ENCODE measurements around the gene TICAM2. TPM values are rescaled to one million over a fixed set of nuclear protein-coding genes. Genes with fewer than 3 reads are reported as not detected.

Gene TICAM2
- 0.32 and 2.6 TPM in 2 replicates for total RNA-seq (2011; cell fraction: chromatin; rRNA removed; ENCODE audit: low replicate concordance)
- 0.26 and 0.33 TPM in 2 replicates for total RNA-seq (2011; cell fraction: nucleolus; rRNA removed)
- total RNA-seq (2011; cell fraction: nucleoplasm; rRNA removed) = 0.95 and 2.5 TPM in 2 replicates
- 0.41 and 0.69 TPM in 2 replicates for total RNA-seq (2014; rRNA removed)
- total RNA-seq (2014; rRNA removed; fragmentation: Illumina TruSeq; extraction: Trizol) = 0.98 TPM in 1 of 2 replicates, not detected in the other
- total RNA-seq (2015; rRNA removed; fragmentation: Illumina TruSeq; extraction: Trizol) = 1.2 and 2.2 TPM in 2 replicates
- 1.7 and 2.1 TPM in 2 replicates for total RNA-seq (2021)
- polyA plus RNA-seq (2011; rRNA removed) = 0.17 TPM in 1 of 2 replicates, not detected in the other
- 0.01 and 0.03 TPM in 2 replicates for polyA plus RNA-seq (2011; cell fraction: cytosol; rRNA removed)
- 0.20 and 0.35 TPM in 2 replicates for polyA plus RNA-seq (2011; cell fraction: nucleus; rRNA removed)
- polyA plus RNA-seq (2012) = 1.1 and 1.2 TPM in 2 replicates
- polyA plus RNA-seq (2014; fragmentation: Illumina TruSeq; extraction: Trizol) = 1.8 TPM in 1 of 2 replicates, not detected in the other
- 1 to 10 TPM in 1 of 2 experiments, under 1 TPM in 1; 0.93 to 1.6 TPM for polyA plus RNA-seq (2014; fragmentation: Nextera tagmentation; extraction: Ambion mirVana)
- 0.15 and 0.38 TPM in 2 replicates for polyA plus RNA-seq (2014; rRNA removed)
- polyA minus RNA-seq (2011; rRNA and poly(A)+ RNA removed) = 0.07 TPM in 1 of 2 replicates, not detected in the other
- polyA minus RNA-seq (2011; cell fraction: cytosol; rRNA and poly(A)+ RNA removed) = not detected in 2 replicates
- 0.81 and 2.2 TPM in 2 replicates for polyA minus RNA-seq (2011; cell fraction: nucleus; rRNA and poly(A)+ RNA removed)
- Bru-seq, nascent RNA = percentile 66 among the genes with signal in this experiment
- percentile 75 among the genes with signal in this experiment for BruChase-seq, experiment 1, labeled RNA remaining after a 2-hour chase
- percentile 72 among the genes with signal in this experiment for BruChase-seq, experiment 2, labeled RNA remaining after a 6-hour chase
- long read RNA-seq, experiment 1, partial matches to known transcripts = 0 of 9 reads
- long read RNA-seq, experiment 1, other reads (novel, unspliced or antisense) = 7 of 9 reads
- long read RNA-seq, experiment 2 = 0 reads
- long read RNA-seq, experiment 3, partial matches to known transcripts = 0 of 1 reads
- long read RNA-seq, experiment 3, other reads (novel, unspliced or antisense) = 1 of 1 reads

- Histone ChIP-seq H3K27ac (ENCODE audit: extremely low read depth, low read depth, low read length) (peak within 1 kb of the TSS; percentile 76), H3K9me1 (ENCODE audit: control insufficient read depth, insufficient read depth, low read length) (no peaks in the 10 kb centered on the region), H3K4me1 (replicated peaks in 1 of 2; ENCODE audit: control insufficient read depth in 2 of 2, insufficient read depth in 2 of 2, low read length in 2 of 2) (peaks cover 3 to 8% of the 10 kb centered on the region in 2 experiments; a peak in 2 of 5 replicates), H3K9me3 (replicated peaks; ENCODE audit: control insufficient read depth, insufficient read depth, low read depth, low read length) (no peaks in the 10 kb centered on the region), H3K27me3 (ENCODE audit: control insufficient read depth in 2 of 2, insufficient read depth in 2 of 2, low read length in 2 of 2) (no peaks in the 10 kb centered on the region), H3K4me3 (peak within 1 kb of the TSS; percentile 43), H4K20me1 (replicated peaks; ENCODE audit: control insufficient read depth, insufficient read depth, low read length) (no peaks in the 10 kb centered on the region), H3K4me2 (ENCODE audit: insufficient read depth, low read length) (peak within 1 kb of the TSS; percentile 54), H3K9ac (ENCODE audit: insufficient read depth in 1 of 2, low read depth in 2 of 2, low read length in 2 of 2) (peak within 1 kb of the TSS; percentile 55 to 88), H3K79me2 (ENCODE audit: control insufficient read depth, insufficient read depth, low read length) (0 out of 3 replicates have a peak, but pooled peaks cover 10% of the 10 kb centered on the region), H3K36me3 (ENCODE audit: control insufficient read depth, insufficient read depth, low read length) (peaks cover 25% of the 10 kb centered on the region; the same call in 2 of the 3 replicates), H2AFZ (ENCODE audit: low read depth, low read length) (peak within 1 kb of the TSS; percentile 79)
- WGBS (ENCODE audit: insufficient coverage, low coverage, missing lambda C conversion rate) = 23% methylated on average over 29 of the region's 71 CpGs
- in situ Hi-C loops (cut with MboI) = no loop called here
- FAIRE-seq (peak; percentile 71), ATAC-seq (peak; percentile 92), DNase-seq (ENCODE audit: extremely low read depth in 1 of 4, low spot score in 3 of 4) (peak; percentile 47 to 72 (median 60))
- POLR2A ChIA-PET = interaction anchor here (0.6 to 0.9 kb wide), 4 partner anchors 9 to 52 kb away, joined by 3 to 4 read pairs (median 3); no protein-coding TSS in a partner anchor
- intact Hi-C loops (cut with micrococcal nuclease) = no loop called here
- CTCF ChIA-PET (ENCODE audit: low intra/inter-chr PET ratio) = no interaction called here
- no TSS peak for BruUV-seq (replicated peaks)
- TF ChIP-seq ZNF592 (IDR thresholded peaks at IDR 0.05) = 0 out of 2 replicates have a peak, but pooled peaks have one; percentile 36
- TF ChIP-seq ATF7 (IDR thresholded peaks at IDR 0.05) = 0 out of 2 replicates have a peak, but pooled peaks have one; percentile 19
- 0 out of 2 replicates have a peak, but pooled peaks have one; percentile 45 for TF ChIP-seq GATAD2A (IDR thresholded peaks at IDR 0.05)
- TF ChIP-seq HDAC1 (IDR thresholded peaks at IDR 0.05) = peak in 1 of 2 experiments; percentile 62; a peak in 2 of 4 replicates
- no peak for TF ChIP-seq E2F5 (CRISPR knock-in tag; IDR thresholded peaks at IDR 0.05)
- TF ChIP-seq RCOR1 (IDR thresholded peaks at IDR 0.05; ENCODE audit: borderline replicate concordance in 1 of 2, low read depth in 2 of 2, low read length in 2 of 2) = 0 out of 4 replicates have a peak, but pooled peaks of 1 of the 2 experiments have one; percentile 15
- TF ChIP-seq CCNT2 (IDR thresholded peaks at IDR 0.05; ENCODE audit: borderline replicate concordance, extremely low read depth, insufficient read length, low read depth, low read length) = peak; percentile 45
- 0 out of 2 replicates have a peak, but pooled peaks have one; percentile 12 for TF ChIP-seq EGR1 (conservative IDR thresholded peaks at IDR 0.05)
- peak; percentile 61; the same call in 1 of the 2 replicates for TF ChIP-seq ESRRA (IDR thresholded peaks at IDR 0.05; ENCODE audit: borderline replicate concordance, low read depth)
Measured at GRCh38 chr5:115601701-115602590, at the start of gene TICAM2. Gene TICAM2, minus strand, starts transcription at chr5:115602479. Its CDS starts 21,223 bp downstream, at chr5:115581256.
